GM19193 (cell line): ENCODE results near the gene BMPR2.

Source experiments
- POLR2A ChIP-seq: IDR thresholded peaks from 4 replicates; pipeline ENCODE4 v1.6.1; 2011; ENCODE audit not compliant: insufficient read depth, insufficient read length; ENCODE audit errors: extremely low read depth

The BMPR2 gene

GRCh38 chr2:202377207-202377761, 1.2 kb downstream of the BMPR2 start:
- no peak for TF ChIP-seq POLR2A

GRCh38 chr2:202378001-202378400, 1.9 kb downstream of the BMPR2 start:
- no peak for TF ChIP-seq POLR2A

DNA sequence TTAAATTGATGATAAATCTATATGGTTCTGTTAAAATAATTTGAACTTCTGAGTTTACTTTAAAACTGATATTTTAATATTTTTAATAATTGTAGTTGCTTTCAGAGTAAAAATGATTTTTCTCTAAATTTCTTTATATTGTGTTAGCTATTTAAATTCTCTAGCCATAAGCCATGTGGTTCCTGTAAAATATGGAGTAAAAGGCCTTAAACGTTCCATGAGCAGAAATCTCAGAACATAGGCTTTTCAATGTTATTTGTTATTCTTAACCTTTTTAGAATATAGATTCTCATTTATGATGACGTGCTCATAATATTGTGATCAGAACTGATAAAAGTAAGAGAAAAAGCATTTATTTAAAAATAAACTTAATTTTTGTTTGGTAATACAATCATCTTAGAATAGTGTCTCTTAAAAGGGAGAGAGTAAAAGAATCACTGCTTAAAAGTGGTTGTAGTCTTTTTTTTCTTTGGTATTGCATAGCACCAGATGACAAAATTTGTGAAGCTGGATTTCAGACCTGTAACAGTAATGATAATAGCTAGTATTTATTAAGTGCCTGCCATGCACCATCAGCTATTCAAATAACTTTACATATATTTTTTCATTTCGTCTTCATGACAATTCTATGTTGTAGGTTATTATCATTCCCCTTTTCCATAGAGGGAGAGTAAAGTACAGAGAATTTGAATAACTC, 2.7 kb downstream of the BMPR2 start:
- TF ChIP-seq POLR2A: no peak

DNA sequence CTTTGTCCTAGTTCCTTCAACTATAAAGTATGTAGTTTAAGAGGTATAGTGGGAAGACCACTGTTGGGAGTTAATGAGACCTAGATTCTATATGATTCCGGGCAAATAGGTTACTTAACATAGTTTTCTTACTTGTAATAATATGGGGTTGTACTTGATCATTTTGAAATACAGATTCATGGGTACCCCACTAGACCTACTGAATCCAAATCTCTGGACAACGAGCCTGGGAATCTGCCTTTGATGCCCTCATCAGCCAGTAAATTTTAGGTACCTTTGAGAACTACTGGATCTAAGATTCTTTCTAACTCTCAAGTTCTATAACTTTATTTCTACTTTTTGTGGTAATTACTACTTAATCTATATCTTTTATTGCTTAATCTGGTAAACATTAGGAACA, 6.6 kb downstream of the BMPR2 start:
- no peak for TF ChIP-seq POLR2A

DNA sequence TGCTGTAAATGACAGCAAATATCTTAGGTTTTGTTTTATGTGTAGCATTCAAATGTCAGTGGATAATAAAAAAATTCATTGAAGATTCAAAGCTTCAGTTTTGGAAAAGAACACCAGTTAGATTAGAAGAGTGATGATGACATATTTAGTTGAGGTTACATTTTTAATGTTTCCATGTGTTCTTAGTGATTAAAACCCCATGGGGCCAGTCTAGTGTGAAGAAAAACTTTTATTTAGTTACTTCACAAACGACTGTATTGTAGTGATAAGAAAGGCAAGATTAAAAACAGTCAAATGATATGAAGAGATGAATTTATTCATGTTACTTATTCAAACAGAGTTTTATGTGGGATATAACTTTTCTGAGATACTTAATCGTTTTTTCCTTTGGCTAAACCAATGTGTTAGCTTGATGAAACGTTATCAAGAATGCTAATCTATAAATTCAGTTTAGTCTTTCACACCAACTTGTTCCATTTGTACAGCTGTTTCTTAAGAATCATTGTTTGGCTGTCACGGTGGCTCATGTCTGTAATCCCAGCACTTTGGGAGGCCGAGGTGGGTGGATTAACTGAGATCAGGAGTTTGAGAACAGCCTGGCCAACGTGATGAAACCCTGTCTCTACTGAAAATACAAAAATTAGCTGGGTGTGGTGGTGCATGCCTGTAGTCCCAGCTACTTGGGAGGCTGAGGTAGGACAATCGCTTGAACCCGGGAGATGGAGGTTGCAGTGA, 11.6 kb downstream of the BMPR2 start:
- TF ChIP-seq POLR2A: no peak

- no peak for TF ChIP-seq POLR2A
Measured at GRCh38 chr2:202400941-202401340, 24.8 kb downstream of the BMPR2 start.

DNA sequence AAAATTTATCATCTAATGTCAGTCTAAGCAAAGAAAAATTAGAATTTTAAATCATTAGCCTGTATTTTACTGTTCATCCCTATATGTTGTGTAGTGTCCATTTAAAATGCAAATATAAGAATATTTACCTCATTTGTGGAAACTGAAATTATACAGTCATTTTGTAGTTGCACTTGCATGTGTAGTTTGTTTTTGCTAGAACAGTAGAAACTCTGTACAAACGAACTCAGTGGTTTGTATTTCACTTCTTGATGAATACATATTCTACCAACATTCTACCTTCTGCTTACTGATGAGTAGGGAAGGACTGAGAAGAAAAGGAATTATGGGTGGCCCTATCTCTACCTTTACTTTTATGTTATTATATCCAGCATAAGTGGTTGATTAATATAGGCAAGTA, 29.7 kb downstream of the BMPR2 start:
- no peak for TF ChIP-seq POLR2A

DNA sequence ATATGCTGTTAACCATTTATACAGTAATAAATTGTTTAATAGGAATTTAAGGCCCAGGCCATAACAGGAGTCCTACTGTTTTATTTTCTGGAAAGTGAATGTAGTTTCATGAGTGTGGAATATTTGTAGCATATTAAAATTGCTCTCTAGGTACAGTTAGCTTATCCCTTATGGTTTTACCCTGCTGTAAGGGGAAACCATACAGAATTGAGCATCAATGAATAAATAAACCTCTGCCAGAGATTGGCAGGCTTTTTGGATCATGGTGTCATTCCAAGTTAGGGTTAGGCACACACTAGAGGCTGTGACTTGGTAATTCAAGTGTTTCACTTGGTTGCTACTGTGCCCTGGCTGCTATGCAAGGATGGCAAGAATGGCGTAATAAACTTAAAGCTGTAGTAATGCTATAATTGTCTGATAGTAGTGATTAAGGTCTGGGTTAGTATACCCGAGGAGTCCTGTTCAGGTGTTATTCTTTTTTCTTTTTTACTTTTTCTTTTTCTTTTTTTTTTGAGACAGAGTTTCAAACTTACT, 30.4 kb downstream of the BMPR2 start:
- TF ChIP-seq POLR2A: no peak

DNA sequence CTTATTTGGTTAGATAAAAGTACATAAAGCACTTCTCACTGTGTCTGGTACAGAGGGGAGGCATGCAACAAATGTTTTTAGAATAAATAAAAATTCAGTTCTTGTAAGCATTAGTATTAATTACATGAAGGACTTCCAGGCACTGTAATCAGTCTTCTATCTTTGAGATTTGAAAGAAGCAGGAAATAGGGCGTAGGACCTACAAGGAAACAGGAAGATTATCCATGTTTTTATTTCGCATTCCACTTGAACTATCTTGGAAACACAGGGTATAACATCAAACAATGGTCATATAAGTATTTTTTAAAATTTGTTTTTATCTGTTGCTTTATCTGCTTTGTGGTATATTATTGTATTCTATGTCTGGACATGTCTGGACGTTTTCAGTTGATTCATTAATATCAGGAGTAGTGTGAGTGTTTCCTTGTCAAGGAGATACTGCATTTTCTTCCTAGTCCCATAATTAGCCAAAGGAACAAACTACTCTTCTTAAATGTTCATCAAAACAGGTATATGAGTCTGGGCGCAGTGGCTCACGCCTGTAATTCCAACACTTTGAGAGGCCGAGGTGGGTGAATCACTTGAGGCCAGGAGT, 32.5 kb downstream of the BMPR2 start:
- no peak for TF ChIP-seq POLR2A

- TF ChIP-seq POLR2A: no peak
Measured at GRCh38 chr2:202410092-202410491, 34.0 kb downstream of the BMPR2 start.

GRCh38 chr2:202411097-202411496, 35.0 kb downstream of the BMPR2 start:
- no peak for TF ChIP-seq POLR2A

DNA sequence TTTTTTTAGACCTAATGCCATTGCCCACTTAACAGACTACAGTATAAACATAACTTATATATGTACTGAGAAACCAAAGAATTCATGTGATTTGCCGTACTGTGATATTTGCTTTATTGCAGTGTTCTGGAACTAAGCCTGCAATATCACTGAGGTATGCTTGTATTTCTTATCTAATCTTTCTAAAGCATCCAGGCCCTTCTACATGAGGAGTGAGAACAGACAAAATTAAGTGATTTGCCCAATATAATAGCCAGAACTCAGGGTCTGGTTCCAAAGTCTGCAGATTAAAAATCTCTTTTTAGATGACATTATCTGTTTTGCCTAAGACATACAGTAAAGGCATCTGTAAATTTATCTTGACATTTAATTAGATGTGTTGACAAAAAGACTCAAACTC, 41.9 kb downstream of the BMPR2 start:
- no peak for TF ChIP-seq POLR2A

- TF ChIP-seq POLR2A: no peak
Measured at GRCh38 chr2:202418511-202418910, 42.4 kb downstream of the BMPR2 start.

DNA sequence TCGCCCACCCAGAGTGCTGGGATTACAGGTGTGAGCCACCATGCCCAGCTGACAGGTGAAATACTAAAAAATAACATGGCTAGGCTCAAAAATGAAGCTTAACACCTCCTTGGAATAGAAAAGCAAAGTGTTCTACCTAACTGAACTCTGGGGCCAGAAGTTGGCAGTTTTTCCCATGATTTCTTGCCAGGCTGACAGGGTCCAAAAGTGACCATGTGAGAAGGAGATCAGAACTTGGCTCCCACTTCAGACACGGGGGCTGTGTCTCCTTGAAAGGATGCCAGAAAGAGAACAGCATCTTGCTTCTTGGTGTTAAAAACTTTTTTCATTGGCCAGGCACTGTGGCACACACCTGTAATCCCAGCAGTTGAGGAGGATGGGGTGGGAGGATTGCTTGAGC, 47.0 kb downstream of the BMPR2 start:
- no peak for TF ChIP-seq POLR2A

GRCh38 chr2:202425036-202425435, 48.9 kb downstream of the BMPR2 start:
- TF ChIP-seq POLR2A: no peak
